SU-DHL-6 (cell line): ENCODE results near the gene PPP3CA.
"Not testable (repeated sequence)": the region's sequence is repeated elsewhere in the genome, so short reads cannot be mapped to it uniquely, and the experiment has no call there.

ENCODE experiments used
- EZH2phosphoT487 ChIP-seq: fragments of 200-600 bp; sonication (generic), shearing (Covaris generic); conservative IDR thresholded peaks from 2 replicates; pipeline ENCODE4 v1.6.1; 2018; ENCODE audit warnings: mild to moderate bottlenecking, antibody characterized with exemption, low read length, moderate library complexity, mixed read lengths
- TF ChIP-seq, protein P1 (sequence below): fragments of 200-600 bp; sonication (generic); IDR thresholded peaks from one replicate; pipeline ENCODE4 v1.5.1; 2017; ENCODE audit warnings: antibody characterized with exemption, mild to moderate bottlenecking, low read length, moderate library complexity; ENCODE audit not compliant: insufficient read depth, poor library complexity, severe bottlenecking

DNA sequence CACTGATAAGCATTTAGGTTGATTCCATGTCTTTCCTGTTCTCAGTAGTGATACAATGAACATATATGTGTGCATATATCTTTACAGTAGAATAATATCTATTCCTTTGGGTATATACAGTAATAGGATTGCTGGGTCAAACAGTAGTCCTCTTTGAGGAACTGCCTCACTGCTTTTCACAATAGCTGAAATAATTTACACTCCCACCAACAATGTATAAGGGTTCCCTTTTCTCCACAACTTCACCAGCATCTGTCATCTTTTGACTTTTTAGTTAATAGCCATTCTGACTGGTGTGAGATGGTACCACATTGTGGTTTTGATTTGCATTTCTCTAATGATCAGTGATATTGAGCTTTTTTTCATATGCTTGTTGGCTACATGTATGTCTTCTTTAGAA, 113.2 kb downstream of the PPP3CA start:
- TF ChIP-seq, protein P1, sequence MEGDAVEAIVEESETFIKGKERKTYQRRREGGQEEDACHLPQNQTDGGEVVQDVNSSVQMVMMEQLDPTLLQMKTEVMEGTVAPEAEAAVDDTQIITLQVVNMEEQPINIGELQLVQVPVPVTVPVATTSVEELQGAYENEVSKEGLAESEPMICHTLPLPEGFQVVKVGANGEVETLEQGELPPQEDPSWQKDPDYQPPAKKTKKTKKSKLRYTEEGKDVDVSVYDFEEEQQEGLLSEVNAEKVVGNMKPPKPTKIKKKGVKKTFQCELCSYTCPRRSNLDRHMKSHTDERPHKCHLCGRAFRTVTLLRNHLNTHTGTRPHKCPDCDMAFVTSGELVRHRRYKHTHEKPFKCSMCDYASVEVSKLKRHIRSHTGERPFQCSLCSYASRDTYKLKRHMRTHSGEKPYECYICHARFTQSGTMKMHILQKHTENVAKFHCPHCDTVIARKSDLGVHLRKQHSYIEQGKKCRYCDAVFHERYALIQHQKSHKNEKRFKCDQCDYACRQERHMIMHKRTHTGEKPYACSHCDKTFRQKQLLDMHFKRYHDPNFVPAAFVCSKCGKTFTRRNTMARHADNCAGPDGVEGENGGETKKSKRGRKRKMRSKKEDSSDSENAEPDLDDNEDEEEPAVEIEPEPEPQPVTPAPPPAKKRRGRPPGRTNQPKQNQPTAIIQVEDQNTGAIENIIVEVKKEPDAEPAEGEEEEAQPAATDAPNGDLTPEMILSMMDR = not testable (repeated sequence)
- not testable (repeated sequence) for TF ChIP-seq EZH2phosphoT487
